ENCODE measurements around the gene PRR14. TPM values are rescaled to one million over a fixed set of nuclear protein-coding genes. Genes with fewer than 3 reads are reported as not detected.
"Not testable (repeated sequence)": the region's sequence is repeated elsewhere in the genome, so short reads cannot be mapped to it uniquely, and the experiment has no call there.

PRR14 gene
- total and polyA plus RNA-seq, 2 experiments from 2014 or later, result 28.5 to 33.7 TPM

- Histone ChIP-seq H3K27ac (peak overlapping the region; percentile 35), H3K4me3 (no peak overlapping the region), H3K36me3 (peaks cover 41% of the 10 kb centered on the region)
Observed at GRCh38 chr16:30700971-30701370, 50.2 kb downstream of the PRR14 start.

GRCh38 chr16:30703071-30703470 is 52.3 kb downstream of the PRR14 start:
- not testable (repeated sequence) for H3K4me1 ChIP-seq (ENCODE audit: low read depth); H3K9me3 ChIP-seq (ENCODE audit: low read depth); DNase-seq (ENCODE audit: low read depth in 1 of 2, low spot score in 1 of 2); H3K4me3 ChIP-seq; H3K27me3 ChIP-seq; H3K27ac ChIP-seq
- H3K36me3 ChIP-seq, result peaks cover 62% of the 10 kb centered on the region

More at GRCh38 chr16:30700971-30701370, 50.2 kb downstream of the PRR14 start:
- Histone ChIP-seq H3K9me3 (ENCODE audit: low read depth) (no peaks in the 10 kb centered on the region), H3K27me3 (no peaks in the 10 kb centered on the region), H3K4me1 (ENCODE audit: low read depth) (peaks cover 9% of the 10 kb centered on the region)
- DNase-seq (ENCODE audit: low read depth in 1 of 2, low spot score in 1 of 2), result no peak
- no peak for TF ChIP-seq CTCF (IDR thresholded peaks at IDR 0.05; ENCODE audit: low read depth, low read length)

GRCh38 chr16:30703971-30704370 is 53.2 kb downstream of the PRR14 start:
- peaks cover 71% of the 10 kb centered on the region for H3K36me3 ChIP-seq
- peaks cover 9% of the 10 kb centered on the region for H3K4me1 ChIP-seq (ENCODE audit: low read depth)

More at GRCh38 chr16:30703971-30704370, 53.2 kb downstream of the PRR14 start:
- no peak for DNase-seq (ENCODE audit: low read depth in 1 of 2, low spot score in 1 of 2)
- Histone ChIP-seq H3K27ac (no peak overlapping the region), H3K4me3 (no peak overlapping the region), H3K27me3 (no peaks in the 10 kb centered on the region), H3K9me3 (ENCODE audit: low read depth) (no peaks in the 10 kb centered on the region)
- no peak for TF ChIP-seq CTCF (IDR thresholded peaks at IDR 0.05; ENCODE audit: low read depth, low read length)

Other genes starting within 250 kb of the PRR14 start
- gene ZNF771, start 243.4 kb upstream of the PRR14 start, total RNA-seq, result 29.1 and 31.5 TPM in 2 replicates
- 26.5 and 36.1 TPM in 2 replicates for gene ZNF771, start 243.4 kb upstream of the PRR14 start, polyA plus RNA-seq
- 43.0 and 46.3 TPM in 2 replicates for gene DCTPP1, start 220.9 kb upstream of the PRR14 start, total RNA-seq
- 77.0 and 85.2 TPM in 2 replicates for gene DCTPP1, start 220.9 kb upstream of the PRR14 start, polyA plus RNA-seq
- 14.0 and 19.6 TPM in 2 replicates for gene SEPHS2, start 205.1 kb upstream of the PRR14 start, total RNA-seq
- gene SEPHS2, start 205.1 kb upstream of the PRR14 start, polyA plus RNA-seq, result 51.9 and 55.3 TPM in 2 replicates
- not detected in 2 replicates for gene ITGAL, start 178.2 kb upstream of the PRR14 start, total RNA-seq
- gene ITGAL, start 178.2 kb upstream of the PRR14 start, polyA plus RNA-seq, result 0.46 TPM in 1 of 2 replicates, not detected in the other
- 73.1 and 79.1 TPM in 2 replicates for gene ZNF768, start 124.4 kb upstream of the PRR14 start, total RNA-seq
- gene ZNF768, start 124.4 kb upstream of the PRR14 start, polyA plus RNA-seq, result 19.4 and 31.0 TPM in 2 replicates
- 16.2 and 17.7 TPM in 2 replicates for gene ZNF747, start 116.1 kb upstream of the PRR14 start, total RNA-seq
- 12.7 and 17.5 TPM in 2 replicates for gene ZNF747, start 116.1 kb upstream of the PRR14 start, polyA plus RNA-seq
- gene ZNF764, start 92.6 kb upstream of the PRR14 start, total RNA-seq, result 25.3 and 34.7 TPM in 2 replicates
- gene ZNF764, start 92.6 kb upstream of the PRR14 start, polyA plus RNA-seq, result 12.0 and 17.9 TPM in 2 replicates
- 18.3 and 22.0 TPM in 2 replicates for gene ZNF688, start 79.2 kb upstream of the PRR14 start, total RNA-seq
- gene ZNF688, start 79.2 kb upstream of the PRR14 start, polyA plus RNA-seq, result 12.4 and 25.0 TPM in 2 replicates
- gene ZNF785, start 65.3 kb upstream of the PRR14 start, total RNA-seq, result 19.3 and 25.5 TPM in 2 replicates
- 12.0 and 12.9 TPM in 2 replicates for gene ZNF785, start 65.3 kb upstream of the PRR14 start, polyA plus RNA-seq
- gene ZNF689, start 40.6 kb upstream of the PRR14 start, total RNA-seq, result 19.4 and 19.5 TPM in 2 replicates
- gene ZNF689, start 40.6 kb upstream of the PRR14 start, polyA plus RNA-seq, result 11.3 and 17.9 TPM in 2 replicates
- 47.0 and 55.4 TPM in 2 replicates for gene FBRS, start 7.5 kb downstream of the PRR14 start, total RNA-seq
- 21.2 and 25.8 TPM in 2 replicates for gene FBRS, start 7.5 kb downstream of the PRR14 start, polyA plus RNA-seq
- gene SRCAP, start 48.2 kb downstream of the PRR14 start, total RNA-seq, result 14.8 and 20.9 TPM in 2 replicates
- gene SRCAP, start 48.2 kb downstream of the PRR14 start, polyA plus RNA-seq, result 38.0 and 42.9 TPM in 2 replicates
- 29.7 and 35.1 TPM in 2 replicates for gene PHKG2, start 97.5 kb downstream of the PRR14 start, total RNA-seq
- 52.1 and 57.0 TPM in 2 replicates for gene PHKG2, start 97.5 kb downstream of the PRR14 start, polyA plus RNA-seq
- 7.1 and 9.1 TPM in 2 replicates for gene CFAP119, start 111.1 kb downstream of the PRR14 start, total RNA-seq
- 7.4 and 16.4 TPM in 2 replicates for gene CFAP119, start 111.1 kb downstream of the PRR14 start, polyA plus RNA-seq
- gene RNF40, start 111.4 kb downstream of the PRR14 start, total RNA-seq, result 91.8 and 104 TPM in 2 replicates
- gene RNF40, start 111.4 kb downstream of the PRR14 start, polyA plus RNA-seq, result 64.5 and 76.3 TPM in 2 replicates
- 41.7 and 50.9 TPM in 2 replicates for gene ZNF629, start 136.2 kb downstream of the PRR14 start, total RNA-seq
- gene ZNF629, start 136.2 kb downstream of the PRR14 start, polyA plus RNA-seq, result 20.1 and 22.2 TPM in 2 replicates
- 39.8 and 53.0 TPM in 2 replicates for gene BCL7C, start 243.1 kb downstream of the PRR14 start, total RNA-seq
- 50.5 and 60.6 TPM in 2 replicates for gene BCL7C, start 243.1 kb downstream of the PRR14 start, polyA plus RNA-seq
- gene CTF1, start 245.7 kb downstream of the PRR14 start, total RNA-seq, result 4.9 and 5.0 TPM in 2 replicates
- gene CTF1, start 245.7 kb downstream of the PRR14 start, polyA plus RNA-seq, result 14.0 and 23.4 TPM in 2 replicates